ENCODE measurements around the gene CHD8. TPM values are rescaled to one million over a fixed set of nuclear protein-coding genes. Genes with fewer than 3 reads are reported as not detected.

Gene CHD8
- total RNA-seq, 2 experiments from 2014 or later, result 73.9 to 75.5 TPM

DNA sequence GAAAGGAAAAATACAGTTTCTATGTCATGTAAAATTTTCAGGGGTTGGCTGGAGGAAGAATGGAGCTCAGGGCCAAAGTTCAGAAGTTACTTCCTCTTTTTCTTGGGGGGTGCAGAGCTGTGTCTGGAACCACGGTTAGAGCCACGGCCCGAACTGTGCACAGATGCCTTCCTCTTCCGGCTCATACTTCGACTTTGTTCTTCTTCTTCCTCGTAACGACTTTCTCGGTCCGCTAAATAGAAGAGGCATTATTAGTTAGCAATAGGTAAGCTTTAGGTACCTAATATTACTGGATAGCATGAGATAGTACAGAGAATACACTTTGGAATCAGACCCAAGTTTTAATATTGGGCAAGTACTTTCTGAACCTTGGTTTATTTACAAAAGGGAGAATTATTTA lies 103.3 kb downstream of the CHD8 start:
- H3K27ac Mint-ChIP-seq, result no peak overlapping the region
- H3K36me3 Mint-ChIP-seq (ENCODE audit: low read depth), result peaks cover 43% of the 10 kb centered on the region
- no peak for DNase-seq
- no peak overlapping the region for H3K4me3 Mint-ChIP-seq
- no peaks in the 10 kb centered on the region for H3K27me3 Mint-ChIP-seq (ENCODE audit: low read depth)
- CTCF ChIA-PET, result interaction anchor here (0.6 kb wide), 1 partner anchor 35 kb away, joined by 3 read pairs; no protein-coding TSS in a partner anchor
- intact Hi-C loops (cut with micrococcal nuclease), result no loop called here
- no peaks in the 10 kb centered on the region for H3K9me3 Mint-ChIP-seq
- H3K4me1 Mint-ChIP-seq (ENCODE audit: low read depth), result no peaks in the 10 kb centered on the region

DNA sequence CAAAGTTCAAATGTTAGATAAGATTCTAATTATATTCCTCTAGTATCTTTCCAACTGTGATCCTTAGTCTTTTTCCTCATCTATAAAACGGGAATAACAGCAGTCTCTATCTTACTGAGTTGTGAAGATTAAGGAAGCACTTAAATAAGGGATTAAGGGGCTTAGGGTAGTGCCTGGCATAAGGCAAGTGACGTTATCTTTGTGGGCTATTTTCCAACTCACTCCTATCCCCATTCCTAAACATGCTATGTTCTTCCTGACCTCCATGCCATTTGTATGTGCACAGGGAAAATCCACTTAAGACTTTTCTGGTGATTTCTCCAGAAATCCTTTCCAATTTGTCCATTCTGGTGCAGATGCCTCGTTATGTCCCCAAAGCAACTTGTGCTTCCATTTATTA lies 105.4 kb downstream of the CHD8 start:
- CTCF ChIA-PET, result no interaction called here
- H3K27ac Mint-ChIP-seq, result peak overlapping the region; percentile 7
- no peak for DNase-seq
- H3K4me1 Mint-ChIP-seq (ENCODE audit: low read depth), result peaks cover 3% of the 10 kb centered on the region
- no peaks in the 10 kb centered on the region for H3K27me3 Mint-ChIP-seq (ENCODE audit: low read depth)
- H3K36me3 Mint-ChIP-seq (ENCODE audit: low read depth), result peaks cover 31% of the 10 kb centered on the region
- H3K4me3 Mint-ChIP-seq, result no peak overlapping the region
- intact Hi-C loops (cut with micrococcal nuclease), result no loop called here
- no peaks in the 10 kb centered on the region for H3K9me3 Mint-ChIP-seq

DNA sequence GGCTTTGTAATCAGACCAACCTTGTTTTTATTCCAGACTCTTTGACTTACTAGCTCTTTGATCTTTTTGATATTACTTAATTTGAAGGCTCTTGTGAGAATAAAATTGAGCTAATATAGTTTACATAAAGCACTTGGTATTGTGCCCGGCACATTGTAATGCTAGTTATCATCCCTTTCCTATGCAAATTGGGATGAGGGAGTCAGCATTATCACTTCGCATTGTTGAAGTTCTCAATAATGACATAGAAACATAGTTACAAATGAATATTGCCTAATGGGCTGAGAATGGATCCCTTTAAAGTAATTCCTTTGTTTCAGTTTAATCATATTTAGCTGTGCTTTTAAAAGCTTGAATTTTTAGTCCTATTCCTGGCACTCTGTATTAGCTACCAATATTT lies 108.7 kb downstream of the CHD8 start:
- CTCF ChIA-PET, result interaction anchor here (0.6 to 1.1 kb wide), 4 partner anchors 9 to 30 kb away, joined by 3 to 5 read pairs (median 3); no protein-coding TSS in a partner anchor
- Mint-ChIP-seq H3K27me3 (ENCODE audit: low read depth) (no peaks in the 10 kb centered on the region), H3K4me3 (no peak overlapping the region), H3K9me3 (no peaks in the 10 kb centered on the region), H3K4me1 (ENCODE audit: low read depth) (peaks cover 6% of the 10 kb centered on the region), H3K36me3 (ENCODE audit: low read depth) (peaks cover 7% of the 10 kb centered on the region), H3K27ac (no peak overlapping the region)
- DNase-seq, result no peak
- intact Hi-C loops (cut with micrococcal nuclease), result no loop called here

DNA sequence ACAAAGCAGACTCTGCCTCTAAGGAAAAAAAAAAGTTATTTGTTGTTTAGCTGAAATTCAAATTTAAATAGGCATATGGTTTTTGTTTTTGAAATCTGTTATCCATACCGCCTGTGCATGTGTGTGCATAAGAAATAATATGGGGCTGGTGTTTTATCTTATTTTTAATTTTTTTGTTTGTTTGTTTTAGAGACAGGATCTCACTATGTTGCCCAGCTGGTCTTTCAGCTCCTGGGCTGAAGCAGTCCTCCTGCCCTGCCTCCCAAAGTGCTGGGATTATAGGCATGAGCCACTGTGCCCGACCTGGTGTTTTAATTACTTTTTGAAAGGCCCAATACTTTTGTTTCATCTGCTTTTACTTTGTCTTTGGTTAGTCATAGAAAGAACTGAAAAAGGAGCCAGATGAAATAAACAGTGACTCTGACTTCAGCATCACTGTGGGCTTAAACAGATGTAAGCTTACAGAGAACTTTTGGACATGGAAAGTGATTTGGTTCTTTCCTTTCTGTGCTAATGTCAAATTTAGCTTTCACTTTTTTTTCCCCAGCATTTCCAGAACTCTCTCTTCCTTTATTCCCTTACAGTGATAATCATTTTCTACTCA lies 109.3 kb downstream of the CHD8 start:
- Mint-ChIP-seq H3K4me3 (no peak overlapping the region), H3K4me1 (ENCODE audit: low read depth) (peaks cover 6% of the 10 kb centered on the region), H3K9me3 (no peaks in the 10 kb centered on the region), H3K36me3 (ENCODE audit: low read depth) (peaks cover 4% of the 10 kb centered on the region), H3K27me3 (ENCODE audit: low read depth) (no peaks in the 10 kb centered on the region), H3K27ac (no peak overlapping the region)
- DNase-seq, result no peak
- CTCF ChIA-PET, result interaction anchor here (0.9 to 1.1 kb wide), 2 partner anchors 10 to 29 kb away, joined by 3 read pairs; no protein-coding TSS in a partner anchor
- intact Hi-C loops (cut with micrococcal nuclease), result no loop called here

DNA sequence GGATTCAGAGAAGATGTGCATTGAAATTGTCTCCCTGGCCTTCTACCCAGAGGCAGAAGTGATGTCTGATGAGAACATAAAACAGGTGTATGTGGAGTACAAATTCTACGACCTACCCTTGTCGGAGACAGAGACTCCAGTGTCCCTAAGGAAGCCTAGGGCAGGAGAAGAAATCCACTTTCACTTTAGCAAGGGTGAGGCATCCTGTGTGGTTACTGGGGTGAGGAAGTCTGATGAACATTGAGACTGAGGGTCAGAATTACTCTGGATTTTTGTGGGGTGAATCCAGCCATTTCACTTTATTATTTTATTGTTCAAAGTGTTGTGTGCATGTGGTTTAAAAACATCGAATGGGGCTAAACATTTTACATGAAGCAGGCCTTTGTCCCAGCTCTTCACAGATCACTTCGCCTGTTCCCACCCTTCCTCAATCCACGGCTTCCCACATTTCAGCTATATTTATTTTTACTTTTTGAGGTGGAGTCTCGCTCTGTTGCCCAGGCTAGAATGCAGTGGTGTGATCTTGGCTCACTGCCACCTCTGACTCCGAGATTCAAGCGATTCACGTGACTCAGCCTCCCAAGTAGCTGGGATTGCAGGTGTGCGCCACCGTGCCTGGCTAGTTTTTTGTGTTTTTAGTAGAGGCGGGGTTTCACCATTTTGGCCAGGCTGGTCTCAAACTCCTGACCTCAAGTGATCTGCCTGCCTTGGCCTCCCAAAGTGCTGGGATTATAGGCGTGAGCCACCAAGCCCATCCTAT lies 112.7 kb downstream of the CHD8 start:
- Mint-ChIP-seq H3K4me1 (ENCODE audit: low read depth) (peaks cover 6% of the 10 kb centered on the region), H3K27me3 (ENCODE audit: low read depth) (no peaks in the 10 kb centered on the region), H3K9me3 (no peaks in the 10 kb centered on the region), H3K27ac (no peak overlapping the region), H3K36me3 (ENCODE audit: low read depth) (no peaks in the 10 kb centered on the region), H3K4me3 (no peak overlapping the region)
- CTCF ChIA-PET, result interaction anchor here (0.7 kb wide), 1 partner anchor 97 kb away, joined by 3 read pairs; no protein-coding TSS in a partner anchor
- intact Hi-C loops (cut with micrococcal nuclease), result no loop called here
- no peak for DNase-seq

Other genes starting within 250 kb of the CHD8 start
- gene HNRNPC, start 186.7 kb downstream of the CHD8 start, total RNA-seq, result 1,000 to 10,000 TPM; 1,252 to 1,377 TPM
- gene RPGRIP1, start 176.0 kb downstream of the CHD8 start, total RNA-seq, result not detected
- gene SUPT16H, start 72.1 kb downstream of the CHD8 start, total RNA-seq, result 100 to 1,000 TPM; 164 to 165 TPM
- gene RAB2B, start 20.8 kb upstream of the CHD8 start, total RNA-seq, result 10 to 100 TPM; 20.5 to 21.4 TPM
- 10 to 100 TPM; 57.4 to 58.6 TPM for gene TOX4, start 21.1 kb upstream of the CHD8 start, total RNA-seq
- gene METTL3, start 55.2 kb upstream of the CHD8 start, total RNA-seq, result 10 to 100 TPM; 60.6 TPM
- 1 to 10 TPM; 3.1 to 4.1 TPM for gene SALL2, start 70.2 kb upstream of the CHD8 start, total RNA-seq
- not detected for gene OR10G3, start 124.0 kb upstream of the CHD8 start, total RNA-seq
- not detected for gene OR10G2, start 178.8 kb upstream of the CHD8 start, total RNA-seq
- not detected for gene OR4E2, start 197.7 kb upstream of the CHD8 start, total RNA-seq
- under 1 TPM; 0.10 to 0.14 TPM for gene OR4E1, start 217.7 kb upstream of the CHD8 start, total RNA-seq